RWPE2 (cell line): Measurements from ENCODE around the gene CRB1.

Experiments used
- ATAC-seq: fragments of 200-7000 bp; cut with Tn5 transposase; 3 replicates; pipeline ENCODE4 v1.9.1; 2021; ENCODE audit warnings: low read depth
- DNase-seq: peaks from one replicate; pipeline ENCODE4 v3.0.0-alpha.2; 2020; ENCODE audit warnings: low spot score
- H3K27ac ChIP-seq: fragments of 450-650 bp; 2 replicates; pipeline ENCODE4 v1.5.1; 2017; ENCODE audit warnings: mild to moderate bottlenecking; ENCODE audit not compliant: poor library complexity, severe bottlenecking
- H3K27me3 ChIP-seq: fragments of 250-450 bp; sonication (Bioruptor Pico); 2 replicates; pipeline ENCODE4 v1.5.1; 2021; ENCODE audit warnings: mild to moderate bottlenecking, moderate library complexity; ENCODE audit not compliant: insufficient read depth, poor library complexity, severe bottlenecking
- H3K36me3 ChIP-seq: fragments of 250-450 bp; sonication (Bioruptor Pico); 2 replicates; pipeline ENCODE4 v1.5.1; 2020; ENCODE audit warnings: low read depth, mild to moderate bottlenecking, moderate library complexity
- H3K4me1 ChIP-seq: fragments of 250-450 bp; sonication (Bioruptor Pico); 2 replicates; pipeline ENCODE4 v1.5.1; 2021; ENCODE audit warnings: mild to moderate bottlenecking, moderate library complexity; ENCODE audit not compliant: insufficient read depth, poor library complexity, severe bottlenecking
- H3K4me3 ChIP-seq: fragments of 250-450 bp; sonication (Bioruptor Pico); 2 replicates; pipeline ENCODE4 v1.5.1; 2021; ENCODE audit warnings: mild to moderate bottlenecking, moderate library complexity; ENCODE audit not compliant: severe bottlenecking
- H3K9me3 ChIP-seq: fragments of 250-450 bp; sonication (Bioruptor Pico); 2 replicates; pipeline ENCODE4 v1.5.1; 2021; ENCODE audit warnings: mild to moderate bottlenecking, moderate library complexity; ENCODE audit not compliant: severe bottlenecking
- CTCF ChIP-seq: fragments of 450-650 bp; IDR thresholded peaks from one replicate; pipeline ENCODE4 v1.5.1; 2017; ENCODE audit warnings: mild to moderate bottlenecking, moderate library complexity; ENCODE audit not compliant: poor library complexity, severe bottlenecking

The CRB1 gene

GRCh38 chr1:197391303-197392226 lies 123.5 kb downstream of the CRB1 start:
- Histone ChIP-seq H3K9me3 (no peaks in the 10 kb centered on the region), H3K4me3 (no peak overlapping the region), H3K27ac (no peak overlapping the region), H3K4me1 (no peaks in the 10 kb centered on the region), H3K27me3 (no peaks in the 10 kb centered on the region), H3K36me3 (no peaks in the 10 kb centered on the region)
- ATAC-seq (no peak), DNase-seq (no peak)
- TF ChIP-seq CTCF: no peak

GRCh38 chr1:197392541-197392940 lies 124.5 kb downstream of the CRB1 start:
- DNase-seq: no peak

GRCh38 chr1:197393105-197393504 lies 125.1 kb downstream of the CRB1 start:
- H3K36me3 ChIP-seq: no peaks in the 10 kb centered on the region
- no peak overlapping the region for H3K4me3 ChIP-seq
- no peak overlapping the region for H3K27ac ChIP-seq
- H3K27me3 ChIP-seq: no peaks in the 10 kb centered on the region
- H3K9me3 ChIP-seq: no peaks in the 10 kb centered on the region
- TF ChIP-seq CTCF: no peak
- ATAC-seq: no peak
- no peak for DNase-seq
- H3K4me1 ChIP-seq: no peaks in the 10 kb centered on the region

More at GRCh38 chr1:197392541-197392940, 124.5 kb downstream of the CRB1 start:
- no peaks in the 10 kb centered on the region for H3K27me3 ChIP-seq
- no peak overlapping the region for H3K4me3 ChIP-seq
- TF ChIP-seq CTCF: no peak
- no peak overlapping the region for H3K27ac ChIP-seq
- H3K9me3 ChIP-seq: no peaks in the 10 kb centered on the region
- no peak for ATAC-seq
- H3K4me1 ChIP-seq: no peaks in the 10 kb centered on the region
- H3K36me3 ChIP-seq: no peaks in the 10 kb centered on the region

- Histone ChIP-seq H3K4me1 (no peaks in the 10 kb centered on the region), H3K9me3 (no peaks in the 10 kb centered on the region), H3K27ac (no peak overlapping the region), H3K27me3 (no peaks in the 10 kb centered on the region), H3K36me3 (no peaks in the 10 kb centered on the region), H3K4me3 (no peak overlapping the region)
- no peak for ATAC-seq
- no peak for TF ChIP-seq CTCF
- DNase-seq: no peak
These were observed 125.7 kb downstream of the CRB1 start for GRCh38 chr1:197393772-197394171.
